22Rv1 (cell line): ENCODE measurements around the gene GOLGA6L7.
"Not testable (repeated sequence)": the region's sequence is repeated elsewhere in the genome, so short reads cannot be mapped to it uniquely, and the experiment has no call there.

Experiments used
- H3K27ac ChIP-seq: fragments of 450-650 bp; 2 replicates; pipeline ENCODE4 v1.5.1; 2017
- ZFX ChIP-seq: fragments of 450-650 bp; IDR thresholded peaks from 2 replicates; pipeline ENCODE4 v1.6.1; 2017; ENCODE audit warnings: antibody characterized with exemption, borderline replicate concordance
- TF ChIP-seq, protein P1 (sequence below): fragments of 450-650 bp; IDR thresholded peaks from 2 replicates; pipeline ENCODE4 v1.5.1; 2017; ENCODE audit warnings: mild to moderate bottlenecking

GOLGA6L7 gene

DNA sequence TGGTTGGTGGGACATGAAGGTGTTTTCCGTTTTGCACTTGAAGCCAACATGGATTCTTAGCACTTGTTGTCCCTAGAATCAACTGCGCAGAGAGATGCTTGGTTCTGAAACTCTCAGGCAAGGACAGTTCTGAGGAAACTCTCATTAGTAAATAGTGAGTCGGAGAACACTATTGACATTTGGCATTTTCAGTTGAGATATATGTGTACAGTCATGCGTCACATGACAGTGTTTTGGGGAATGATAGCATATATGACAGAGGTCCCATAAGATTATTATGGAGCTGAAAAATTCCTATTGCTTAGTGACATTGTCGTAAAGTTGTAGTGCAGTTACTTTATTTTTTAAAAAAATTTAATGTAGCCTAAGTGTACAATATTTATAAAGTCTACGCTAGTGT, 43.1 kb upstream of the GOLGA6L7 start:
- TF ChIP-seq, protein P1, sequence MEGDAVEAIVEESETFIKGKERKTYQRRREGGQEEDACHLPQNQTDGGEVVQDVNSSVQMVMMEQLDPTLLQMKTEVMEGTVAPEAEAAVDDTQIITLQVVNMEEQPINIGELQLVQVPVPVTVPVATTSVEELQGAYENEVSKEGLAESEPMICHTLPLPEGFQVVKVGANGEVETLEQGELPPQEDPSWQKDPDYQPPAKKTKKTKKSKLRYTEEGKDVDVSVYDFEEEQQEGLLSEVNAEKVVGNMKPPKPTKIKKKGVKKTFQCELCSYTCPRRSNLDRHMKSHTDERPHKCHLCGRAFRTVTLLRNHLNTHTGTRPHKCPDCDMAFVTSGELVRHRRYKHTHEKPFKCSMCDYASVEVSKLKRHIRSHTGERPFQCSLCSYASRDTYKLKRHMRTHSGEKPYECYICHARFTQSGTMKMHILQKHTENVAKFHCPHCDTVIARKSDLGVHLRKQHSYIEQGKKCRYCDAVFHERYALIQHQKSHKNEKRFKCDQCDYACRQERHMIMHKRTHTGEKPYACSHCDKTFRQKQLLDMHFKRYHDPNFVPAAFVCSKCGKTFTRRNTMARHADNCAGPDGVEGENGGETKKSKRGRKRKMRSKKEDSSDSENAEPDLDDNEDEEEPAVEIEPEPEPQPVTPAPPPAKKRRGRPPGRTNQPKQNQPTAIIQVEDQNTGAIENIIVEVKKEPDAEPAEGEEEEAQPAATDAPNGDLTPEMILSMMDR: no peak
- TF ChIP-seq ZFX: no peak
- H3K27ac ChIP-seq: no peak overlapping the region

DNA sequence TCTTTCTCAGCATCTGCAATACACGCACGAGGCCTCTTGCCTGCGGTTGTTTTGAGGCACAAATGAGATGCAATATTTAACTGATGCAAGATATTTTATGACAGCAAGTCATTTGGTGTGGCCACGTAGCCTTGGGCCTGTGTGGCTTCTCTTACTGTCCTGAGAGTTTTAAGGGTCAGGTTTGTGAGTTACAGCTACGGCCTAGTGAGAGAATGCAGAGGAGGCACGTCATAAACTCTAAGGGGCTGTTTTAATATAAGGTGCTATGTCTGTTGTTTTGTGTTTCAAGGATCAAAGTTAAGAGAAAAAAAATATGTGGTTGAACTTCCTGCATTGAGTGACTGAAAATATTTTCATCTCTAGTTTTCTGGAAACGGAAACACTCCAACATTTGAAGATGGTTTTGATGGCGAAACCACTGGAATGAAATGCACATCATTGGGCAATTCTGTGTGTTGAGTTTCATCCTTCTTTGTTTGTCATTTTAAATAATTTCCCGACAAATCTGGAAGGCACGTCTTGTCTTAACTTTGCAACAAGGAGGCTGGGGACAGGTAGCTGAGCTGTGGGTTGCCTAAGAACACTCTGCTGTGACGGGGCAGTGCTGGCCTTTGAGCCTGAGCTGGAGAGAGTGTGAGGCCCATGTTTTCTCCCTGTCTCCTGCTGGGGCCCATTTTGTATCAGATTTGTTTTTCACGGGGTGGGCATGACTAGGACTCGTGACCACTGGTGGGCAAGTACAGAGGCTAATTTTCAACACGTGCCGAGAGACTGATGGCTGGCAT, 42.5 kb upstream of the GOLGA6L7 start:
- no peak overlapping the region for H3K27ac ChIP-seq

DNA sequence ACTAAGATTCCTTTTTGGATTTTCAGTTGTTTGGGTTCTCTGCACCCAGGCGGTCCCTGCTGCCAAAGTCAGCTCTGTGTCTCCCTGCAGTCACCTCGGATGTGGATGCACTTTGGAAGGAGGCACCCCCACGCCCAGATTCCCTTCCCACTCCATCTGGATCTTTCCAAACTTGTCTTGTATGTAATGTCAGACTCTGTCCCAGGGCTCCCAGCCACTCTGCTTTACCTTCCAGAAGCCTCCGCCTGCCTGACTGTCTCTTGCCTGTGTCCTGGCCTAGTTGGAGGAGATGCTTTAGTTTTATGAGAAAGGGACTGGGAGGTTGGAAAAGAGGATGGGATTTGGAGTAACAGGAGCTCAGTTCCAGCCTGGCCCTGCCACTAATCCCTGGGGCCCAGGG, 41.8 kb upstream of the GOLGA6L7 start:
- not testable (repeated sequence) for H3K27ac ChIP-seq

More for the DNA sequence above, 42.5 kb upstream of the GOLGA6L7 start:
- no peak for TF ChIP-seq ZFX
- TF ChIP-seq, protein P1: no peak

DNA sequence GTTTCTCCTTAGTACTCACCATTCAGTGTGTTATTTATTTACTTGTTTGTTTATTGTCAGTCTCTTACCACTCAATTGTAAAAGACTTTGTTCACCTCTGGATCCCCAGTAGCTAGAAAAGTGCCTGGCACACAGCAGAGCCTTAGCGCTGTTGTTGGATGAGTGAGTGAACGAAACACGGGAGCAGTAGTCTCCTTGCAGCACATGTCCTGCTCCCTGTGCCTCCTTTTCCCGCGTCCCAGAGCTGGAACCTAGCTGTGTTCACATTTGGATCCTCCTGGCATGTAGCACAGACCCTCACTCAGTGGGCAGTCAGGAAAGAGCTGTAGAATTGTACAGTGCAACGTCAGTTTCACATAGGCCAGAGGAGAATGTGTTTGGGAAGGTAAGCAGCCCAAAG, 41.4 kb upstream of the GOLGA6L7 start:
- H3K27ac ChIP-seq: not testable (repeated sequence)

DNA sequence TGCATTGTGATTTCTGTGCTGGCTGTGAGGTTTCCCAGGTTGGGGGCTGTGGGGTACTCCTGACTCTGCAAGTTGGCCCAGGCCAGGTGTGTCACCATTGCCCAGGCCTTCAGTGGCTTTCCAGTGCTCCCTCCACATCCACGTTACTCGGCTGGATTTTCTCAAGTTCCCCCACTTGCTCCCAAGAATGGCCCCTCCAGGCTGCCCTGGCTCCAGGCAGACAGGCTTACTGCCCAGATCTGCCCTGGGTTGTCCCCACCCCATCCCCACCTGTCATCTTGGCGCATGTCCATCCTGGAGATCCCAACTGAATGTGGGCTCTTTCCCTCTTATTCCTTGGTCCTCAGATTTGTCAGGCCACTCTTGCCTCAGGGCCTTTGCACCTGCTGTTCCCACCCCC, 40.9 kb upstream of the GOLGA6L7 start:
- no peak overlapping the region for H3K27ac ChIP-seq
- TF ChIP-seq, protein P1: no peak
- no peak for TF ChIP-seq ZFX

DNA sequence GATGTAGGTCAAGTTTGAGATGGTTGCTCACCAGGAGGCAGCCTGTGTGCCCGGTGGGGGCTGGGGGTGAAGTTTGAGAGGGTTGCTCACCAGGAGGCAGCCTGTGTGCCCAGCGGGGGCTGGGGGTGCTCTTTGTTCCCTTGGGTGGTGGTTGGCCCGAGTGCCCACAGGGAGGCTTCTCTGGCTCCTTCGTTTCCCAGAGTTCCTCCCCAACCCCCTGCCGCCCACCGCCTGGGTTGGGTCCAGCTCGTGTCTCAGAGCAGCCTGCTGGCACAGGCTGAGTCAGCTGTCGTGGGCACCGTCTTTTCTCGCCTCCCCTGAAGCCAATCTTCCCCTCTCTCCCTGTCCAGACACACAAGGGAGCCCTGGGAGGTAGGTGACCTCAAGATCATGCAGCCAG, 40.5 kb upstream of the GOLGA6L7 start:
- H3K27ac ChIP-seq: no peak overlapping the region
- TF ChIP-seq ZFX: no peak
- TF ChIP-seq, protein P1: no peak

DNA sequence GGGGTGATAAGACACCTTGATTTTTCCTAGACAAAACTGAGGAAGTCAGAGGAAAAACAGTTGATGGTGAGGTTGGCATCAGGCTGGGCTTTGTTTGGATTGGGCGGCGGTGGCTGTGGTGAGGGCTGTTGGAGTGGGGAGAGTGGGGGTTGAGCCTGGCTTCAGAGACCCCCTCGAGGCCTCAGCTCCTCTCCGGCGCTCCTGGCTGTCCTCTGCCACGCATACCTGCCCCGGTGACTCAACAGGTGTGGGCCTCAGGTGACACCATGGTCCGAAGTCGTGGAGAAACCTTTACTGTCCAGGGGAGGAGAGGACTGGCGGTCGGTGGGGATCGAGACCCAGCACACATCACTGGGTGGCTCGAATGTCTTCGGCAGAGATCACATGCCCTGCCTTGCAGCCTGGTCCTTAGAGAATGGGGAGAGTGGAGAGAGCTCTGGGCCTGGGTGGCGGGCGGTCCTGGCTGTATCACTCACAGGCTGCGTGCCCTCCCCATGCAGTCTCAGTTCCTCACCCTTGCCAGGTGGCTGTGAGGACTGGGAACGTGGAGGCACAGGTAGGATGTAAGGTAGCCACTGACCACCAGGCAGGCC, 40.0 kb upstream of the GOLGA6L7 start:
- H3K27ac ChIP-seq: no peak overlapping the region
- TF ChIP-seq, protein P1: no peak
- no peak for TF ChIP-seq ZFX

DNA sequence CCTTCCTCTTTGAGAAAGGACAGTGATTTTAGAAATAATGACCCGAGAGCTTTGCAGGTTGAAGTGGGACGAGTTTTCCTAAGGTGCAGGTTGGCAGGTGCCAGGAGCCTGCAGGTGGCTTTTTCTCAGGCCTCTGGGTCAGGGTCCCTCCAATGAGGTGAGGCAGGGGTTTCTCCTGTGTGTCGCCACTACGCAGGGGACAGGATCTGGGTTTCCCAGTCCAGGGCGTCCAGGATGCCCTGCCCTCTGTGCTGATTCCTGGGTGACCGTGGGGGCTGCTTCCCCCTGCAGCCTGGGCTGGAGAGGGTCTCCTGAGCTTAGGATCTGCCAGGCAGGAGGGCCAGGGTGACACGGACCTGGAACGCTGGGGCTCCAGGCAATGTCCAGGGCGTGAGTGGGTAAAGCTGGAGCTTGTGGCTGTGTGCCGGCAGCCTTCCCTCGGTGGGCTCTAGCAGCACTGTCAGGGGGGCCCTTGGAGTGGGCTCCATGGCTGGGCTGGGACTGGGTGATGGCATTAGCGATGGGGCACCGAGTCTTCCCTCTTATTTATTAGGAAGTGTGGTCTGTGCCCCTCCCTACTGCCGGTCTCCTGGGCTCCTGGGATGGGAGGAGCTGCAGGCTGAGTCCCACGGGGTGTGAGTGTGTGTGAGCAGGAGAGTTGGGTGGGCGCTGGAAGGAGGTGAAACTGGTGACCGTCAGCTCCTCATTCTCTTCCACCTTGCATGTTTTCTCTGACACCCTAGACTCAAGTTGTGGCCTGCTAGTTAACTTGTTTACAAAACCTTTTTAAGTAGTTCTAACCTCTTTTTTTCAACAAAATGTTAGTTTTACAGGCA, 39.1 kb upstream of the GOLGA6L7 start:
- TF ChIP-seq ZFX: no peak
- TF ChIP-seq, protein P1: no peak
- no peak overlapping the region for H3K27ac ChIP-seq
